HG02885 (cell line): Measurements from ENCODE around the gene TMPRSS3.

ENCODE experiments used
- ATAC-seq: cut with Tn5 transposase; IDR thresholded peaks from one replicate; pipeline ENCODE4 v1.9.1; 2021; ENCODE audit warnings: mild to moderate bottlenecking; ENCODE audit not compliant: unreplicated experiment, poor library complexity

TMPRSS3 gene

GRCh38 chr21:42429021-42429420 lies 33.2 kb upstream of the TMPRSS3 start:
- ATAC-seq: no peak

GRCh38 chr21:42427809-42428419 lies 32.1 kb upstream of the TMPRSS3 start:
- no peak for ATAC-seq

DNA sequence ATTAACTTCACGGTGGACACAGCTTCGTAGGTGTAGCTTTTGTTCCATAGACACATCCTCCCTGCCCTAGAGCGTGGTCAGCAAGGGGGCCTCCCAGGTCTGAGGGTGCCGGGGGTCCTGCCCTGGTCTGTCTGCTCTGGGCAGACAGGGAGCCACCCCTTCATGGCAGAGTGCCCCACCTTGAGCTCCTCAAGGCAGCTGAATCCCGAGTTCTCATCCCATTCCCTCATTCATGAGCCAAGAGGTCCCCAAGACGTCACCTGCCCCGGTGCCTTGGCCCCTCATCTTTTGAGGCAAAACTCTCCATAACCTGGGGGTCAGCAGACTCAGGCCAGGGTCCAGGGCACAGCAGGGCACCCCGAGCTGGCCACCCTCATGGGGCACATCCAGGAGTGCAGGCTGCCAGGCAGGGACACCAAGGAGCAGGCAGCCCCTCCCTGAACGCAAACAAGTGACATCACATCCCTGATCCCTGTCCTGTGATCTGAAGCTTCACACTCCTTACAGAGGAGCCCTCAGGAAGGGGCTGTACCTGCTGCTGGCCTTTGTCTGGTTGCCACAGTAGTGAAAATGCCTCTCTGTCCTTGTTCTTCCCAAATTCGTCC lies 31.1 kb upstream of the TMPRSS3 start:
- no peak for ATAC-seq

- no peak for ATAC-seq
These were observed 30.6 kb upstream of the TMPRSS3 start for GRCh38 chr21:42426424-42426823.

GRCh38 chr21:42425591-42425990 lies 29.7 kb upstream of the TMPRSS3 start:
- no peak for ATAC-seq

GRCh38 chr21:42424914-42425541 lies 29.2 kb upstream of the TMPRSS3 start:
- no peak for ATAC-seq

DNA sequence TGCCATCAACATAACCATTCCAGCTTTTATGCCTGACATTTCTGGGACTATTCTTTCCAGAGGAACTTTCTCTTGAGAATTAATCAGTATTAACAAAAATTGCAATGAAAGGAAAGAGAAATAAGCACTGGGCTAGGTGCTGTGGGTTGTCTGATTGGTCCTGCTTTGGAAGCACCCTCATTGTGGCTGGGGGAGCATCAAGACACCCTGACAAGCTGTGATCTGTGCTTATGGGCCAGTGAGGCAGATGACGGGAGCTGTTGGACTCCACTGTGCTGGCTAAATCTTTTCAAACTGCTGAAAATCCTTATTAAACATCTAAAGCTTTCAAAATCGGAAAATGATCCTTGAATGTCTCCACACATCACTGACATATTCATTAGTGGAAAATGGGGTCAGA lies 27.8 kb upstream of the TMPRSS3 start:
- ATAC-seq: peak; percentile 27

- peak; percentile 69 for ATAC-seq
These were observed 27.4 kb upstream of the TMPRSS3 start for GRCh38 chr21:42423197-42423675.

DNA sequence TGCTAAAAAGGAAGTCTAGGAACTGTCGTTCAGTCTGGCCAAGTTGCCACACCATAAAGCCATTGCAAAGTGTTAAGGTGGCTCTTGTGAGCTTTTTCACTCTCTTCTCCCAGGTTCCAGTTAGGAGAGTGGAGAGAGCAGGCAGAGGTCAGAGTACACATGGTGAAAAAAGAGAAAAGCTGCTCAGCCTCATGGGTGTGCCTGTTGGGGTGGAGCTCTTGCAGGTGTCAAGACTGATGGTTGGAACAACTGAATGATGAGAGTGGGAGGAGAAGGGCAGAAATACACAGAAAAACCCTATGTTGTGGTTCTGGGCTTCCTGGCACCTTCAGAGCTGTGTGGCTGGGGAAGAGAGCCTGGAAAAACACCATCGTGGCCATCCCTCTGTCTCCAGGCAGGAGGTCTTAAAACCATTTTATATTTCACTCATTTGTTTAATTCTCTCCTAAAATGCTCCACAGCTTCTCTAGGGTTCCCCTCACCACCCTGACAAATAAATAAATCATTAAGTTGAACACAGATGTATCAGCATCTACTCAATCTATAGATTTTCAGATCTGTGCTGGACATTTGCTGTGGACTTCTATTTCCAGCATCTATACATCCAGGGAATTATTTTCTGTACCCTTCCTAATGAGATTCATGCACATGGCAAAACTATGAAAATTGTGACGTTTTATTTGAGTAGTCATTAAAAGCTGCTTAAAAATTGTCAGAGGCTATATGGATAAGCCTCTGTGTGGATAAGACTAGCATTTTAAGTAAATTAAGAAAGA lies 25.4 kb upstream of the TMPRSS3 start:
- ATAC-seq: no peak

GRCh38 chr21:42419845-42420244 lies 24.0 kb upstream of the TMPRSS3 start:
- ATAC-seq: no peak

DNA sequence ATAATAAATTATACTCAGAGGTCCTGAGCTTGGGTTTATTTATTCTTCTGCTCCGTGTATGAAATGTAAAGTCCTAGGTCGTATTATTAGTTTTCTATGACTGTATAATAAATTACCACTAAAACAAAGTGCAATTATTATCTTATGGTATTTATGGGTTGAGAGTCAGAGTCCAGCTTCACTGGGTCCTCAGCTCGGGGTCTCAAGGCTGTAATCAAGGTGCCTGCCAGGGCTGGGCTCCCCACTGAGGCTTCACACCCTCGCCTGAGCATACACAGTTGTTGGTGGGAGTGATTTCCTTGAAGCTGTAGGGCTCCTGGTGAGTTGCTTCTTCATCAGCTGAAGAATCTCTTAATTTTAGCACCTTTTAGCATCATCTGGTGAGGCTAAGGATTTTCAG lies 23.0 kb upstream of the TMPRSS3 start:
- ATAC-seq: no peak

- ATAC-seq: no peak
These were observed 21.7 kb upstream of the TMPRSS3 start for GRCh38 chr21:42417533-42417932.

DNA sequence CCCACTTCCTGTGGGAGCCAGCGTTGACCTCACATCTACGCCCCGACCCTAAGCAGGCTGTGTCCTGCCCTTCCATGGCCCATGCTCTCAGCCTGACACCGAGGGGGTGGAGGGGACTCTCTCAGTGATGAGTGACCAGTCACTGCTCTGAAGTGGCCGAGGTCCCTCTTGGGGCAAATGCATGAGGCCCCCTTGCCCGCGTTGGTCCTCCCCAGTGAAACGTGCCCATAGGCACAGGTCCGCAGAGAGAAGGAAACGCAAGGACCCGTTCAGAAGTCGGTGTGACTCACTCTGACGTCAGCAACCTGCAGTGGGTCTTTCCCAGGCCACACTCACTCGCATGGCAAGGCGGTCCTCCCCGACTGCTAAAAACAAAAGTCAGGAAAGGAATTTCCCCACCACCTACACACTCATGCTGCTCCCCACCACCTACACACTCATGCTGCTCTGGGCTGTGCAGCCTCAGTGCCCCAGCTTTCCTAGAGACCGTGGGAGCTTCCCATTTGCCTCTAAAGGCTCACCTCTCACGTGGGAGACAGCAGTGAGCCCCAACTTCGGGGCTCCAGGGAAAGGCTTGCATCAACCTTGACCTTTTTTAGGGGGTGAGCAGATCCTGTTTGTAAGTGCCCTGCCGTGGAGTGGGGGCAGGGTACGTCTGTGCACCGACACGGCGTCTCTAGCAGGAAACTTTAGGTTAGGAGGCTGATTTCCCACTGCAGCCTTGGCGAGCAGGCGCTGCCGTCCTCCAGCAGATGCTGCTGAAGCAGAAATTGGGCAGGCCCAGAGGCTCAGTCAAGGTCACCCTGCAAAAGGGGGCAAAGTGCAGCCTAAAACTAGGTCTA lies 19.3 kb upstream of the TMPRSS3 start:
- ATAC-seq: peak; percentile 72

- no peak for ATAC-seq
These were observed 18.7 kb upstream of the TMPRSS3 start for GRCh38 chr21:42414553-42414927.

GRCh38 chr21:42414066-42414465 lies 18.2 kb upstream of the TMPRSS3 start:
- ATAC-seq: no peak

DNA sequence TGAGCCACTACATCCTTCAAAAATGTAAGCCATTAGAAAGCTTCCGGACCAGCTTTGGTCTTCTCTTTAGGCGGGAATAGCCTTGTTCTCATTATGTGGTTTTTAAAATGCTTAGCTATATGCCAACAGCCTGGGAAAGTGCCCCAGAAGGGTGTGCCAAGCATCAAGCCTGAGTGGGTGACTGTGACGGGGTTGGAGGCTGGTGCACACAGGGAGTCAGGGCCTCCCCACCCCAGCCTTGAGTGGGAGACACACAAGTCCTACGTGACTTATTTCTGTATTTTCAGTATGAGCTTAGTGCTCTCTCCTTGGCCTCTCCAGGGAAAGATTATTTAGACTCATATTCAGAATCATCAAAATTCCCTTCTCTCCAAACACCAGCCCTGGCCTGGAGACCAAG lies 17.6 kb upstream of the TMPRSS3 start:
- no peak for ATAC-seq

- ATAC-seq: no peak
These were observed 17.2 kb upstream of the TMPRSS3 start for GRCh38 chr21:42413093-42413492.

DNA sequence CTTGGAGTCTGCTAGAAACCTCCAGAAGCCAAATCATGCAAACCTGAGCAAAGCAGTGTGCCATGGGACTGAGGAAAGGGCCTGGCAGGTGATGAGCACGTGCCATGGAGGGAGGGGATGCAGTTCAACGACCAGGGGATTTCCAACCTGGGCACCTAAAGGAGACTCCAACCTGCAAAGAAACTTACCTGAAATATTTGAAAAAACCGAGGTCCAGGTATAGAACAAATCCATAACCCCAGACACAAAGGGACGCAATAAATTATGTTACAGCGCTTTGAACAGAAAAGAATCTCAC lies 16.7 kb upstream of the TMPRSS3 start:
- ATAC-seq: no peak

DNA sequence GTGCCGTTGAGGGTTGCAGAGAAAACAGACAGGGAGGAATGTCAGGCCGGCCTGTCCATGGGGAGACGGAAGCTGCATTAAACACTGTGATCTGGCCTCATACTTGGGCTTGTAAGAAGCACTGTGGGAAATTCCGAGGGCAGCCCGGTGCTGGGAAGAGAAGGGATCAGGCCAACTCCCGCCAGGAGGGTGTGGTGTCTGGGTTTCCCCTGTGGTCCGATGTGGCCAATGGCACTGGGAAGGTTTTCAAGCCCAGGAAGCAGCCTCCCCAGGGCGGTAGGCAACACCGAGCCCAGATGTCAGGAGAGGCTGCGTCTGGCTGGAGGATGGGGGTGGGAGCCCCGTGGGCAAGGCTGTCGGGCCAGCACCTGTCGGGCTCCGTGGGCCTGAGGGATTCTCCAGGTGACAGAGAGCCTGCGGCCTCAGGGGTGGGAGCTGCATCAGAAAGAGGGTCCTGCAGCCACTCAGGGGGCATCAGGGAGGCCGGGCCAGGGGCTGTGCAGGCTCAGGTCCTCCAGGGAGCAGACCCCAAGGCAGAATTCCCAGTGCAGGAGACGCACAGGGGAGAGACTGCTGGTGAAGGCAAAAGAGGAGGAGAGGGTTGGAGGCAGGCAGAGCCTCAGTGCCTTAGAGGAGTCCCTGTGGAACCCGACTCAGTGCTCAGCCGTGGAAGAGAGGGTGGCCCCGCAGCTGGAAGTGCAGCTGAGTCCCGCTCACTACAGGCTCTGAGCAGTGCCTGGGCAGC lies 16.2 kb upstream of the TMPRSS3 start:
- no peak for ATAC-seq
